B cell (primary cell): ENCODE data around the gene ATP10A. TPM values are rescaled to one million over a fixed set of nuclear protein-coding genes. Genes with fewer than 3 reads are reported as not detected.

Experiments
- ATAC-seq: fragments of 200-7000 bp; cut with Tn5 transposase; one replicate; pipeline ENCODE4 v1.10.0; 2021; ENCODE audit warnings: low read depth, mild to moderate bottlenecking, moderate number of reproducible peaks, moderate library complexity
- CTCF ChIA-PET: fragments of 350-600 bp; sonication (Branson Sonifier 250); formaldehyde crosslinking; loops from one replicate; lab custom pipeline; 2021; ENCODE audit warnings: antibody characterized with exemption, inconsistent platforms; lab: Charles Lee
- POLR2A ChIA-PET: fragments of 350-600 bp; sonication (Branson Sonifier 250); formaldehyde crosslinking; loops from one replicate; lab custom pipeline; 2021; ENCODE audit warnings: antibody characterized with exemption; lab: Charles Lee
- DNase-seq: peaks from one replicate; pipeline ENCODE4 v3.0.0; 2013
- H2AFZ ChIP-seq: 2 replicates; pipeline ENCODE4 v1.6.1; 2012; ENCODE audit warnings: mild to moderate bottlenecking, low read depth, low read length; ENCODE audit not compliant: insufficient read depth, poor library complexity, severe bottlenecking
- H3K27ac ChIP-seq, 2 donors: 1 replicate in 1 of 2; 2 replicates in 1 of 2; pipeline ENCODE4 v1.5.1; 2012 to 2013; ENCODE audit warnings: low read length in 2 of 2, mild to moderate bottlenecking in 2 of 2, moderate library complexity in 1 of 2
- H3K27me3 ChIP-seq, 4 experiments: fragments of 200-600 bp in 1 of 4; sonication (generic) in 1 of 4; replicated peaks in 1 of 4; 1 replicate in 2 of 4; 2 replicates in 2 of 4; pipeline versions ENCODE4 v1.6.1 to v1.7.0; 2013 to 2016; ENCODE audit warnings: low read length in 3 of 4, mild to moderate bottlenecking in 2 of 4, mixed read lengths in 1 of 4, moderate library complexity in 1 of 4; ENCODE audit not compliant: insufficient read depth in 4 of 4, control insufficient read depth in 3 of 4; ENCODE audit errors: control extremely low read depth in 1 of 4
- H3K36me3 ChIP-seq, 2 experiments: replicated peaks in 1 of 2; 1 replicate in 1 of 2; 2 replicates in 1 of 2; pipeline versions ENCODE4 v1.6.1 to v1.7.1; 2013; ENCODE audit warnings: low read length in 1 of 2; ENCODE audit not compliant: insufficient read depth in 2 of 2, control insufficient read depth in 1 of 2; ENCODE audit errors: control extremely low read depth in 1 of 2, extremely low read depth in 1 of 2
- H3K4me1 ChIP-seq, 2 donors: fragments of 200-600 bp in 1 of 2; sonication (generic) in 1 of 2; 1 replicate in 1 of 2; 2 replicates in 1 of 2; pipeline versions ENCODE4 v1.5.1 to v1.6.1; 2013 to 2017; ENCODE audit warnings: low read length in 2 of 2; ENCODE audit not compliant: control insufficient read depth in 2 of 2, insufficient read depth in 2 of 2
- H3K4me2 ChIP-seq: replicated peaks from 2 replicates; pipeline ENCODE3; 2012; ENCODE audit warnings: mild to moderate bottlenecking, low read depth, low read length; ENCODE audit not compliant: poor library complexity, severe bottlenecking
- H3K4me3 ChIP-seq, 5 experiments: fragments of 200-600 bp in 1 of 5; sonication (generic) in 1 of 5; 1 replicate in 3 of 5; 2 replicates in 2 of 5; pipeline versions ENCODE4 v1.5.1 to v1.7.0; 2011 to 2016; ENCODE audit warnings: low read length in 4 of 5, mild to moderate bottlenecking in 4 of 5, low read depth in 2 of 5, control low read depth in 1 of 5, moderate library complexity in 1 of 5; ENCODE audit not compliant: insufficient read depth in 1 of 5; ENCODE audit errors: control extremely low read depth in 1 of 5, extremely low read depth in 1 of 5
- H3K79me2 ChIP-seq: fragments of 200-600 bp; sonication (generic); one replicate; pipeline ENCODE4 v1.6.0; 2016; ENCODE audit warnings: low read length; ENCODE audit not compliant: control insufficient read depth, insufficient read depth
- H3K9ac ChIP-seq: fragments of 200-600 bp; sonication (generic); 2 replicates; pipeline ENCODE4 v1.6.1; 2017; ENCODE audit warnings: mild to moderate bottlenecking, low read length, moderate library complexity
- H3K9me3 ChIP-seq, 3 donors: one replicate each; pipeline versions ENCODE4 v1.6.1 to v1.7.1; 2013; ENCODE audit warnings: low read length in 2 of 3; ENCODE audit not compliant: control insufficient read depth in 2 of 3, insufficient read depth in 1 of 3; ENCODE audit errors: control extremely low read depth in 1 of 3
- H4K20me1 ChIP-seq: 2 replicates; pipeline ENCODE4 v1.6.0; 2012; ENCODE audit warnings: mild to moderate bottlenecking, low read length; ENCODE audit not compliant: insufficient read depth, control insufficient read depth, poor library complexity, severe bottlenecking
- H3K27ac Mint-ChIP-seq: one replicate; pipeline ENCODE4 v1.8.0; 2021; ENCODE audit warnings: mixed read lengths
- H3K27me3 Mint-ChIP-seq: one replicate; pipeline ENCODE4 v1.8.0; 2021; ENCODE audit warnings: mixed read lengths
- H3K4me1 Mint-ChIP-seq: one replicate; pipeline ENCODE4 v1.8.0; 2021; ENCODE audit warnings: mixed read lengths
- H3K4me3 Mint-ChIP-seq: one replicate; pipeline ENCODE4 v1.8.0; 2021; ENCODE audit warnings: mixed read lengths
- H3K9me3 Mint-ChIP-seq: one replicate; pipeline ENCODE4 v1.8.0; 2022; ENCODE audit warnings: mixed read lengths; ENCODE audit not compliant: insufficient read depth
- CTCF ChIP-seq: fragments of 200-600 bp; IDR thresholded peaks from one replicate; pipeline ENCODE4 v1.8.0; 2022; ENCODE audit warnings: antibody characterized with exemption, mild to moderate bottlenecking
- EZH2 ChIP-seq: IDR thresholded peaks from 2 replicates; pipeline ENCODE4 v1.6.1; 2012; ENCODE audit warnings: borderline replicate concordance, low read depth, mild to moderate bottlenecking, moderate library complexity, low read length; ENCODE audit not compliant: insufficient read depth, poor library complexity, severe bottlenecking
- WGBS: methylation state at CpG from one replicate; pipeline ENCODE4 v1.1.5; 2013; ENCODE audit warnings: missing lambda C conversion rate; ENCODE audit not compliant: insufficient coverage; 5-methylcytosine and 5-hydroxymethylcytosine counted together
- intact Hi-C: fragments of 100-400 bp; cut with micrococcal nuclease; formaldehyde crosslinking; loops from one replicate; pipeline ENCODE4 v1.10.0; 2022
- polyA plus RNA-seq: library from polyadenylated mRNA; depleted of rRNA; stranded (reverse); fragments of >200 nt; gene quantifications from 2 replicates; pipeline ENCODE4 v1.2.3, GENCODE V29; 2012
- total RNA-seq, 2 donors: library from RNA; stranded (reverse); fragments of 120-200 nt in 1 of 2; gene quantifications; 1 replicate in 1 of 2; 2 replicates in 1 of 2; pipeline versions ENCODE4 v1.2.3 to v1.2.4, GENCODE V29; 2013 to 2022

ATP10A gene
- total and polyA plus RNA-seq, 2 donors (not counting 1 experiment from before 2014, with no cell fraction given): 0.21 to 0.22 TPM

- peaks cover 9% of the 10 kb centered on the region for H3K27me3 Mint-ChIP-seq
- 100% methylated on average over 4 of the region's 11 CpGs for WGBS
- Histone ChIP-seq H3K27ac (no peak overlapping the region), H3K9ac (no peak overlapping the region), H3K36me3 (no peaks in the 10 kb centered on the region), H3K4me3 (no peak overlapping the region), H3K4me1 (peaks cover 0 to 5% of the 10 kb centered on the region in 2 donors), H3K9me3 (peaks cover 0 to 8% (median 0%) of the 10 kb centered on the region in 3 donors), H4K20me1 (no peaks in the 10 kb centered on the region), H2AFZ (no peak overlapping the region), H3K4me2 (no peak overlapping the region), H3K79me2 (no peaks in the 10 kb centered on the region), H3K27me3 (peaks cover 0 to 2% (median 0%) of the 10 kb centered on the region in 4 experiments)
- H3K9me3 Mint-ChIP-seq: no peaks in the 10 kb centered on the region
- no peak for TF ChIP-seq CTCF
- no peak for TF ChIP-seq EZH2
- H3K4me3 Mint-ChIP-seq: no peak overlapping the region
- H3K27ac Mint-ChIP-seq: no peak overlapping the region
- H3K4me1 Mint-ChIP-seq: peaks cover 9% of the 10 kb centered on the region
- DNase-seq: no peak
- intact Hi-C loops: no loop called here
- POLR2A ChIA-PET: no interaction called here
- ATAC-seq: no peak
- CTCF ChIA-PET: no interaction called here
Measured at GRCh38 chr15:25830844-25831451, 32.2 kb downstream of the ATP10A start.

DNA sequence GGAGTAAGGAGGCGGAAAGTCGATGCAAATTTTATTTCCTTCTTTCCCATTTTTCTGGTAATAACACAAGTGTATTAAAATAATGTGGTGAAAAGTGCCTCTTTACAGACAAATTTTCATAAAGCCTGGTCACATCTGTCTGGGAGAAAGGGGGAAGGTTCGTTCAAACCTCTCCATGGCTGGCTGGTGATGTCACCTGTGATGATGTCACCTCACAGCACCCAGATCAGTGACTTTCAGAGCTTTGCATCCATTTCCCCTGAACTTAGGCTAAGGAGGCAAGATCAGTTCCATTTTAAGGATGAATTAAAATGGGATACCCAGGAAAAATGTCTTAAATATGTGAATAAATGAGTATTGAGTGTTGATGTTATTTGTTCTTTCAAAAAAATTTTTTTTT, 34.1 kb downstream of the ATP10A start:
- intact Hi-C loops: no loop called here
- 40% methylated on average over 1 of the region's 3 CpGs for WGBS
- no peak overlapping the region for H3K27ac Mint-ChIP-seq

More for the DNA sequence above, 34.1 kb downstream of the ATP10A start:
- ChIA-PET POLR2A (no interaction called here), CTCF (no interaction called here)
- H3K79me2 ChIP-seq: no peaks in the 10 kb centered on the region
- H4K20me1 ChIP-seq: no peaks in the 10 kb centered on the region
- no peaks in the 10 kb centered on the region for H3K27me3 ChIP-seq
- no peak overlapping the region for H3K4me2 ChIP-seq
- H3K4me1 ChIP-seq: peaks cover 0 to 5% of the 10 kb centered on the region in 2 donors
- DNase-seq (no peak), ATAC-seq (no peak)
- H3K9me3 ChIP-seq: peaks cover 0 to 8% (median 4%) of the 10 kb centered on the region in 3 donors
- H3K27ac ChIP-seq: no peak overlapping the region
- H3K27me3 Mint-ChIP-seq: peaks cover 16% of the 10 kb centered on the region
- H3K4me3 Mint-ChIP-seq: no peak overlapping the region
- no peak for TF ChIP-seq EZH2
- no peak for TF ChIP-seq CTCF
- H3K4me1 Mint-ChIP-seq: peaks cover 9% of the 10 kb centered on the region
- no peak overlapping the region for H3K9ac ChIP-seq
- H3K4me3 ChIP-seq: no peak overlapping the region
- no peaks in the 10 kb centered on the region for H3K36me3 ChIP-seq
- H2AFZ ChIP-seq: no peak overlapping the region
- no peaks in the 10 kb centered on the region for H3K9me3 Mint-ChIP-seq
